Endodermal cell (in vitro differentiated cells): ENCODE results near the gene TNFRSF19. TPM values are rescaled to one million over a fixed set of nuclear protein-coding genes. Genes with fewer than 3 reads are reported as not detected.
A peak's percentile ranks its signal among the peaks of the same experiment; 100 is the strongest.

Experiments
- DNase-seq: peaks from one replicate; pipeline ENCODE4 v3.0.0-alpha.2; 2017
- H3K27ac ChIP-seq: 2 replicates; pipeline ENCODE4 v1.5.1; 2013; ENCODE audit warnings: mild to moderate bottlenecking, low read depth, low read length, moderate library complexity
- H3K27me3 ChIP-seq: 2 replicates; pipeline ENCODE4 v1.6.1; 2013; ENCODE audit warnings: mild to moderate bottlenecking, low read length, moderate library complexity; ENCODE audit not compliant: insufficient read depth, control insufficient read depth, poor library complexity, severe bottlenecking
- H3K36me3 ChIP-seq: 2 replicates; pipeline ENCODE4 v1.7.0; 2013; ENCODE audit warnings: mild to moderate bottlenecking, low read length, moderate library complexity; ENCODE audit not compliant: control insufficient read depth, insufficient read depth
- H3K4me1 ChIP-seq: one replicate; pipeline ENCODE4 v1.7.0; 2013; ENCODE audit warnings: low read length; ENCODE audit not compliant: control insufficient read depth, insufficient read depth
- H3K4me3 ChIP-seq: 2 replicates; pipeline ENCODE4 v1.5.1; 2013; ENCODE audit warnings: mild to moderate bottlenecking, low read length, moderate library complexity
- H3K9ac ChIP-seq: 2 replicates; pipeline ENCODE4 v1.6.1; 2013; ENCODE audit warnings: mild to moderate bottlenecking, low read length, moderate library complexity; ENCODE audit not compliant: poor library complexity, severe bottlenecking; ENCODE audit errors: extremely low read depth
- H3K9me3 ChIP-seq: 2 replicates; pipeline ENCODE4 v1.6.1; 2013; ENCODE audit warnings: mild to moderate bottlenecking, low read length, moderate library complexity; ENCODE audit not compliant: control insufficient read depth
- H3K27ac Mint-ChIP-seq: 2 replicates; pipeline ENCODE4 v1.8.0; 2020; ENCODE audit warnings: mixed read lengths
- H3K27me3 Mint-ChIP-seq: 2 replicates; pipeline ENCODE4 v1.8.0; 2021; ENCODE audit warnings: mild to moderate bottlenecking, mixed read lengths; ENCODE audit not compliant: insufficient read depth
- H3K36me3 Mint-ChIP-seq: 2 replicates; pipeline ENCODE4 v1.8.0; 2020; ENCODE audit warnings: low read depth, mixed read lengths
- H3K4me1 Mint-ChIP-seq: 2 replicates; pipeline ENCODE4 v1.8.0; 2020; ENCODE audit warnings: mixed read lengths
- H3K4me3 Mint-ChIP-seq: 2 replicates; pipeline ENCODE4 v1.8.0; 2020; ENCODE audit warnings: mild to moderate bottlenecking, moderate library complexity, mixed read lengths
- H3K9me3 Mint-ChIP-seq: 2 replicates; pipeline ENCODE4 v1.8.0; 2020; ENCODE audit warnings: mild to moderate bottlenecking, mixed read lengths
- CTCF ChIP-seq: fragments of 200-600 bp; sonication (generic); conservative IDR thresholded peaks from 2 replicates; pipeline ENCODE4 v1.5.0; 2021; ENCODE audit warnings: antibody characterized with exemption, mild to moderate bottlenecking
- WGBS, 2 experiments: methylation state at CpG; one replicate each; pipeline versions ENCODE4 v1.1.5 to v1.1.7; 2013; ENCODE audit warnings: missing lambda C conversion rate in 2 of 2, mixed read lengths in 1 of 2; ENCODE audit not compliant: insufficient coverage in 1 of 2, insufficient read length in 1 of 2; 5-methylcytosine and 5-hydroxymethylcytosine counted together
- total RNA-seq, 2 donors: library from RNA; stranded (reverse); fragmentation: NEBNext Ultra II Directional in 1 of 2; extraction: Animal tissue kit (Norgen Biotek cat#: 25700) in 1 of 2; gene quantifications; 2 replicates in 1 of 2; 3 replicates in 1 of 2; pipeline ENCODE4 v1.2.1, GENCODE V29; 2021

TNFRSF19 gene
- total RNA-seq, 2 donors from 2014 or later: 9.2 to 13.0 TPM

DNA sequence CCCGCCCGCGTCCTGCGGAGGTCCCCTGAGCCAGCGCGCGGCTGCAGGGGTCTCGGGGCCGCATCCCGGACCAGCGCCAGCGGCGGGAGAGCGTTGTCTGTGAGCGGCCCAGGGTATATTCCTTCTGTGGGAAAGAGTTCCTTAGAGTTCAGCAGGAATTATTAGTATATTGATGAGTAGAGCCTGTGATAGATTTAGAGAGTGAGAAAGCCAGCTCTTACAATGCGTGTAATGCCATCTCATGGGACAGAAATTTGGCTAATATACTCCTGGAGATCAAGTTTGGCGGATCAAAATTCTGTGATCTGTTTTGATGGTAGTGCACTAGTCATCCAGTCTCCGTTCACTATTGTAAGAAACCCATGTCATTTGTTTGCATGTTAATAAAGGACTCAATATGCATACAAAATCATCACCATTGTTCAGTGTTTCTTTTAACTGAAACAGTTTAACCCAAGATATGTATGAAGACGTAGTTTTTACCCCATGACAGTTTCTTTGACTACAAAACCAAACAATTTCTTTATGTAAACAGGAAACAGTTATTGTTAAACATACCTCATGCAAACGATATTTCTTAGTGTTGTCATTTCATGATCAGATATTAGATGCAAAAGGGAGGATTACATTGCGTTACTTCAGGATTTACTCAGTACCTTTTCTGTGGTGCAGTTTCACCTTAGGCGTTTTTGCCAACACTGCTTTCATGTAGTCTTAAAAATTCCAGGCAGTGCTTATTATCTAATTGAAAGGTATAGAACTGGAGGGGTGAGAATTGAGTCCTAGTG, 9.9 kb downstream of the TNFRSF19 start:
- Histone ChIP-seq H3K4me3 (peak overlapping the region; percentile 83), H3K36me3 (no peaks in the 10 kb centered on the region), H3K9me3 (no peaks in the 10 kb centered on the region), H3K27me3 (peaks cover 39% of the 10 kb centered on the region), H3K9ac (peak overlapping the region; percentile 48), H3K27ac (no peak overlapping the region), H3K4me1 (no peaks in the 10 kb centered on the region)
- Mint-ChIP-seq H3K4me3 (peak overlapping the region; percentile 66), H3K4me1 (peaks cover 7% of the 10 kb centered on the region), H3K9me3 (no peaks in the 10 kb centered on the region), H3K27me3 (peaks cover 50% of the 10 kb centered on the region), H3K36me3 (no peaks in the 10 kb centered on the region), H3K27ac (no peak overlapping the region)
- TF ChIP-seq CTCF: no peak
- WGBS, 2 experiments: 17 to 32% methylated on average over 14 to 22 of the region's 22 CpGs
- no peak for DNase-seq

DNA sequence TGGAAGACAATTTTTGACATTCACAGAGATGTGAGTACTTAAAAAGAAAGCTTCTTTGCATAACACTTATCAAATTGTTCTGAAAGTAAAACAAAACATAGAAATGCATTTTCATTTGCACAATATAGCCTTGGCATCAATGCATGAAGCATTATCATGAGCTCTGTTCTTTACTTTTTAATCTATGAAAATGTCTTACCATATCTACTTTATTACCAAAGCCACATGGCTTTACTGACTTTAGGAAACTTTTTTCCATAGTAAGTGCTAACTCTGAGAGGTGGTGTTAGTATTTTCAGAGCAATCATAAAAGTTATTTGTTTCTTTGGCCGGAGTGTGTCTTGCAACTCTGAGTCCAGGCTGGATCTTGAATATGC, 10.5 kb downstream of the TNFRSF19 start:
- 88 to 93% methylated on average over 1 of the region's 1 CpG for WGBS, 2 experiments
- Mint-ChIP-seq H3K9me3 (no peaks in the 10 kb centered on the region), H3K4me1 (peaks cover 7% of the 10 kb centered on the region), H3K36me3 (no peaks in the 10 kb centered on the region), H3K27ac (no peak overlapping the region), H3K27me3 (peaks cover 50% of the 10 kb centered on the region), H3K4me3 (peak overlapping the region; percentile 66)
- Histone ChIP-seq H3K4me1 (no peaks in the 10 kb centered on the region), H3K36me3 (no peaks in the 10 kb centered on the region), H3K4me3 (peak overlapping the region; percentile 83), H3K9ac (no peak overlapping the region), H3K27ac (no peak overlapping the region), H3K9me3 (no peaks in the 10 kb centered on the region), H3K27me3 (peaks cover 39% of the 10 kb centered on the region)
- no peak for TF ChIP-seq CTCF
- no peak for DNase-seq

DNA sequence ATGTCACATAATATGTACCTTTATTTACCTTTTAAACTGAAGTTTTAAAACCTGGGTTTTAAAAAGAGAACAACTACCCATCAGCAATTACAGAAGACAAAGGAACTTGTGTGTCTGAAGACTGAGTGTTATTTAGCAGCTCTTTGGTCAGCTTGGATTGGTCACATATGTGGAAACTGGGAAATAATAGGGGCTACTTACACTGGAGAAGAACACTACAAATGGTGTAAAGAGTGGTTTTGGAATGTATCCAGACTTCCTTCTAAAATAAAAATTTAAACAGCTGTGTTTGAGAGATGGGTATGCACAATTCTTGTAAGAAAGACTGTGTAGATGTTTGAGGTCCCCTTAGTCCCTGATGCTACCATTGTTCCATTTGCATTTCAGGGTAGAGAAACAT, 13.3 kb downstream of the TNFRSF19 start:
- Mint-ChIP-seq H3K4me3 (no peak overlapping the region), H3K36me3 (no peaks in the 10 kb centered on the region), H3K27me3 (peaks cover 33% of the 10 kb centered on the region), H3K27ac (no peak overlapping the region), H3K9me3 (no peaks in the 10 kb centered on the region), H3K4me1 (peaks cover 7% of the 10 kb centered on the region)
- no peak for TF ChIP-seq CTCF
- Histone ChIP-seq H3K36me3 (no peaks in the 10 kb centered on the region), H3K27me3 (peaks cover 19% of the 10 kb centered on the region), H3K9ac (no peak overlapping the region), H3K4me3 (no peak overlapping the region), H3K4me1 (no peaks in the 10 kb centered on the region), H3K27ac (no peak overlapping the region), H3K9me3 (no peaks in the 10 kb centered on the region)
- DNase-seq: no peak
